ENCODE measurements around the gene CYP24A1.

- TF ChIP-seq CTCF (IDR thresholded peaks at IDR 0.05; ENCODE audit: low read length) (no peak), EZH2 (IDR thresholded peaks at IDR 0.05; ENCODE audit: borderline replicate concordance, low read length) (no peak)
Measured at GRCh38 chr20:54146672-54147071, 27.1 kb downstream of the CYP24A1 start.
